NCI-H2107 treated with DMSO at 0.1 percent for 48 hours (cell line): Measurements from ENCODE around the gene TMEM175.

Experiments used
- DNase-seq: peaks from one replicate; lab custom pipeline; 2025; ENCODE audit not compliant: unreplicated experiment; lab: John Stamatoyannopoulos, UW

The TMEM175 gene

DNA sequence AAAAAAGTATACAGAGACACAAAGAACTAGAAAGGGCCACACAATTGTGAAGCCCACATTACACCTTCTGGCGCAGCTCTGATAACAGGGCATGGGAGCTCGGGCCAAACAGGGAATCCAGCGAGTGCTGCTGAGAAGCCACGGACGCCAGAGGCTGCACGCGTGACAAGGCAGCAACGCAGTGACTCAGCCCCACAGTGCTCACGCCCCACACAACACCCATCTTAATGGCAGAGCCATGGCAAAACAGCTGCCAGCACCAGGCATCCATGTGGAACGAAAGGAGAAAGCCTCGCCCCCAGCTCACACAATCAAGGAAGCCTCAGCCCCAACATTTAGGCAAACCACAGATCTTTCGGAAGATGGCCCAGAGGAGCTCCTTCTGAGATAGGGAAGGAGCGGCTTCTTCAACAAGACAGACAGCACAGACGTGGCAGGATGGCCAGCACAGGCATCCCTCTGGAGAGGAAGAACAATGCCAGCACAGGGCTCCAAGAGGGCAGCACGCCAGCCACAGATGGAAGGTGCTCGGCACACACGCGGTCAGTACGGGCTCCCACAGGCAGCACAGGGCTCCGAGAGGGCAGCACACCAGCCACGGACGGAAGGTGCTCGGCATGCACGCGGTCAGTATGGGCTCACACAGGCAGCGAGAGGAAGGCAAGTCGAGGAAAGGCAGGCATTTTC lies 33.2 kb upstream of the TMEM175 start:
- DNase-seq = no peak

GRCh38 chr4:899556-899906 lies 32.7 kb upstream of the TMEM175 start:
- DNase-seq = no peak

DNA sequence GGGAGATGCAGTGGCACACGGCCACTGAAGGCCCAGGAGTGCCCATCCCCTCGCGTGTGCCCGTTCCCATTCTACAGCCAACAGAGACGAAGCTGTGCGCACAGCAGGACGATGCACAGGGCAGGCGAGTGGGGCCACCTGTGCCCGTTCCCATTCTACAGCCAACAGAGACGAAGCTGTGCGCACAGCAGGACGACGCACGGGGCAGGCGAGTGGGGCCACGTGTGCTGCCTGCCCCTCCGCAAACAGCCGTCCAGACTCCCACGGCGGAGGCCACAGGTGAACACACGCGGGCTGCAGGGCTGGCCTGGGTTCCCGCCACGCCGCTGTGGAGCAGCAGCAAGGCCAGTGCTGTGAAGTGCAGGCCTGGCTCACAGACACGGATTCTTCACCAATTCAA lies 32.2 kb upstream of the TMEM175 start:
- no peak for DNase-seq

- no peak for DNase-seq
Observed at GRCh38 chr4:900721-901120, 31.5 kb upstream of the TMEM175 start.

GRCh38 chr4:901192-901910 lies 30.9 kb upstream of the TMEM175 start:
- no peak for DNase-seq

DNA sequence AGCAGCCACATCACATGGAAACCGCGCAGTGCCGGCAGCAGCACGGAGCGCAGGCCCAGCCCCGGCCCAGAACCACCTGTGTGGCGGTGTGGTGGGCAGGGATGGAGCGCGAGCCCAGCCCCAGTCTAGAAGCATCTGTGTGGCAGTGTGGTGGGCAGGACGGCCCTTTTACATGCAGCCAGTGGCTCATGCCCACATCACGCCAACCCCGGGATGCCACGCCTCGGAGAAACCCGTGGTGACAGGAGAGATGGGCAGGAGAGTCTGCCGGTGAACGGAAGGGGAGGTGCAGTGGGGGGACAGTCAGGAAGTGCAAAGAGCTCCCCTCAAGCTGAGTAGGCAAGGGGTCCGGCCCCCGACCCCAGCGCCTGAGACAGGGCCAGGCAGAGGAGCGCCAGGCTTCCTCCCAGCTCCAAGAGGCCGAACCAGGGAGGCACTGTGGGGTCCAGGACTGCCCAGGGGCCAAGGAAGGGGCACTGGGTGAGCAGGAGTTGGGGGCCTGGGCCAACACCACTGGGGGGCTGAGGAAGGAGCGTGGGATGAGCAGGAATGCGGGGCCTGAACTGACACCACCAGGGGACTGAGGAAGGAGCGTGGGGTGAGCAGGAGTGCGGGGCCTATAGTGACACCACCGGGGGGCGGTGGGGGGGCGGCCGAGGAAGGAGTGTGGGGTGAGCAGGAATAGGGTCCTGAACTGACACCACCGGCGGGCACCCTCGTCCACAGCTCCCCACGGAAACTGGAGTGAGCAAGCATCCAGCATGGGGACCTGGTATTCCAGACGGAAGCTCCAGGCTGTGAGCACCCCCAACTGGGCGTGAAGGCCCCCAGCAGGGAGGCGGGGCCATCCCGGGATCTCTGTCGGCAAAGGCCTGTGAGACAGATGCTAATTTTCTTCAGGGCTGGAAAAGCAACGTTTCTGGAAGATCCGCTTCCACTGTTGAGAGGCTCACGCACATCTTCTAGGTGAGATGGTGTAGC lies 28.9 kb upstream of the TMEM175 start:
- DNase-seq = no peak

GRCh38 chr4:905485-906338 lies 26.5 kb upstream of the TMEM175 start:
- DNase-seq = no peak

DNA sequence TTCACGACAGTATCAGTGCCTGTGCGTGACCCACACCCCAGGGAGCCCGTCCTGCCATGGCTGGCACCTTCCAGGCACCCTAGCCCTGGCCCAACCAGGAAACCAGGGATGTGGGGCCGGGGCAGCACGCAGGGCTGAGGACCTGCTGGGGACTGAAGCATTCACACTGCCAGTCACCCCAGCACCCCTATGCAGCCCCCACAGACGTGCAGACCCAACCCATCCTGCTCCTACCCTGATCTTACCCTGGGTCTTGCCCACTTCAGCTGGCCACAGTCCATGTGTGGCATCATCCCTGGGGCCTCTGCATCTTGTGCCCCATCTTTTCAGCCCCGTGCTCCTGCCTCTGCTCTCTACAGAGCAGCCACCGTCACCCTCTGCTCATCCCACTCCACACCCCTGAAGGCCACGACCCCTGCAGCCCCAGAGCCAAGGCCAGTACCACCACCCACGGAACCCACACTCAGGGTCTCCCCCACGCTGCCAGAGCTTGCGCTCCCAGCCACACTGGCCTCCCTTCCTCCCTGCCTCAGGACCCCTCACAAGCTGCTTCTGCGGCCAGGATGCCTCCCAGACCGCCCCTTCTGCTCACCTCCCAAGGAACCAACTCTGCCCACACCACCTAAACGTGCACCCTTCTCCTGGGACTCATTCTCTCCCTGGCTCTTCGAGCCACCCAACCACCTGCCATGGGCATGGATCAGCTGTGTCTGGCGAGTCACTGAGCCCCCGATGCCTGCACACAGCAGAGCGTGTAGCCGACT lies 25.7 kb upstream of the TMEM175 start:
- no peak for DNase-seq

- DNase-seq = no peak
Observed at GRCh38 chr4:907103-907400, 25.2 kb upstream of the TMEM175 start.

DNA sequence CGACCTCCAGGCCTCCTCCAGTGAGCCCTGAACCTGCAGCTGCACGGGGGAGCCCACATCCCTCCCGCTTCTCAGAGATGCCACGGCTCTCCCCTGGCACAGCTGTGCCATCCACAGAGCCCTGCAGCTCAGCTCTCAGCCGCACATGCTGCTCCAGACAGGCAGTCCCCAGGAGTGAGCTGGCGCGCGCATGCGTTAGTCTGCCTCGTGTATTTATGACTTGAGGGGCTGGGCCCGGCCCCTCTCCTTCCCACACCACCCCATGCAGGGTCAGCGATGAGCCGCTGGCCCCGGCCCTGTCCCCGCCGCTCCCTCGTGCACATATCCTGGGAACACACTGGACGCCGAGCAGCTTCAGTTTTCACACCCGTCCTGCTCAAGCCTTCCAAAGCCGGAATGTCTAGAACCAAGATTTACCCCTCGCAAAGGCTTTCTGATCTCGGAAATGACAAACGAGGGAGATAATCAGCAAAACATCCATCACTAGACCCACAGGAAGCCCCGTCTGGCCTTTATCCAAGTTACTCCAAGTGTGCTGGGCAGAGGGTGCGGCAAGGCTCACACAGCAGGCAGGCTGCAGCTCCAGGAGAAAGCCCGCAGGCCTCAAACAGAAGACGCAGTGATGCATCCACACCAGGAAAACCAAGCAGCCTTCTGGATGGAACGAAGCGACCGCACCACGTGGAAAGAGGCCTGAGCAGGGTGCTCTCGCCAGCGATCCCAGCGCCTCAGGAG lies 24.4 kb upstream of the TMEM175 start:
- no peak for DNase-seq

DNA sequence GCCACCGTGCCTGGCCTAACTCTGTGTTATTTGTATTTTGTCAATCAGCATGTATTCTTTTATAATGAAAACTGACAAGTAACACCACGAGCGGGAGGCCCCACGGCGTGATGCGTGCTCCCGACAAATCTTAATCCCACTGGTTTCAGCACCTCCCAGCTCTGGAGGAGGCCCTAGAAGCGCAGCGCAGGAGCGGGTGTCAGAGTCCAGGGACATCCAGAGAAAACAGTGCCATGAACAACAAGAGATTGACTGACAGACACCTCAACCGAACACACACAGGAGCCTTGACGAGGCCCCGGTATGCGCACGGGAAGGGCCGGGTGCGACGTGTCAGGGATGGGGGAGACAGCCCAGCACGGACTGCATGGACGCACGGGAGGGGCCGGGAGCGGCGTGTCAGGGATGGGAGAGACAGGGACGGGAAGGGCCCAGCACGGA lies 23.1 kb upstream of the TMEM175 start:
- no peak for DNase-seq

GRCh38 chr4:909821-910220 lies 22.4 kb upstream of the TMEM175 start:
- no peak for DNase-seq

GRCh38 chr4:910366-911091 lies 21.7 kb upstream of the TMEM175 start:
- DNase-seq = no peak

DNA sequence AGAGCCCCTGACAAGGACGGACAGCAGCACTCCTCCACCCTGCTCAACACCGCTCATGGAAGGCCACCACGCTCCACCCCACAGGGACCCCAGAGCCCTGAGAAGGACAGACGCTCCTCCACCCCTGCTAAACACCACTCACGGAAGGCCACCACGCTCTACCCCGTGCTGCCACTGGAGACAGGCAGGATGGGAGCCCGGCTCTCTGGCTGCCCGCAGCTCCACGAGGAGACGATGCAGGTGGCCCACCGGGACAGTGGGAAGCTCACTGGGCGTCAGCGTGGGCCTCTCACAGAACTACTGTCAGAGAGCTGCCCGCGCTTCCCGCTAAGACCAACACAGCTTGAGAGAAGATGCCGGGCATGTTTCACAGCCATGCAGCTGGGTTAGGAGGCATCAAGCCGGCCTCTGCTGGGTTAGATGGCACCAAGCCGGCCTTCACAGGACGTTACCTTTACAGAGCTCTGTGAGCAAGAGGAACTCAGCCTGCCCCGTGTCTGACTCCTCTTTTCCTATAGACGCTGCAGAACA lies 21.0 kb upstream of the TMEM175 start:
- no peak for DNase-seq

DNA sequence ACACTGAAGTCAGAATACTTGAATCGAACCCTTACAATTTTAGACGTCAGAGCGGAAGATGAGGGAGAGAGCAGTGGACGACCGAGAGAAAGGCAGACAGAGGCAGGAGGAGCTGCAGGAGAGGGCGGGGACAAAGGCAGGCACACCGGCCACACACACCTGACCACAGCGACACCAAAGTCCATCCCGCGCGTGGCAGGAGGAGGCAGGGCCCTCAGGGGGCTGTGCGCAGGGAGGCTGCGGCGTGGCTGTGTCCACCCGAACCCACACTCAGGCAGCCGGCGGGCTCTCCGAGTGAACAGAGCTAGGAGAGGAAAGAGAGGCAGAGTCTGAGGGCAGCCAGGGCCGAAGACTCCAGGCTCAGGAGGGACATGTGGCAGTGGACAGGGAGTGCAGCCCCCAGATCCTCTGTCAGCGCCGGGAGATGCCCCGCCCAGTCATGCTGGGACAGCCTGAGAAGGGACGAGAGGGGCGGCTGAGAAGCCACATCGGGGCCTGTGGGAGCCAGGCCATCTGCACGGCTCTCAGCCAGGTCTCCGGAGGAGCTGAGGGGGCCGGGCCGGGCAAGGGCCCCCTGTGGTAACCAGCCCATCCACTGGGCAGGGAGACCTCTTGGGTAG lies 20.3 kb upstream of the TMEM175 start:
- DNase-seq = no peak

DNA sequence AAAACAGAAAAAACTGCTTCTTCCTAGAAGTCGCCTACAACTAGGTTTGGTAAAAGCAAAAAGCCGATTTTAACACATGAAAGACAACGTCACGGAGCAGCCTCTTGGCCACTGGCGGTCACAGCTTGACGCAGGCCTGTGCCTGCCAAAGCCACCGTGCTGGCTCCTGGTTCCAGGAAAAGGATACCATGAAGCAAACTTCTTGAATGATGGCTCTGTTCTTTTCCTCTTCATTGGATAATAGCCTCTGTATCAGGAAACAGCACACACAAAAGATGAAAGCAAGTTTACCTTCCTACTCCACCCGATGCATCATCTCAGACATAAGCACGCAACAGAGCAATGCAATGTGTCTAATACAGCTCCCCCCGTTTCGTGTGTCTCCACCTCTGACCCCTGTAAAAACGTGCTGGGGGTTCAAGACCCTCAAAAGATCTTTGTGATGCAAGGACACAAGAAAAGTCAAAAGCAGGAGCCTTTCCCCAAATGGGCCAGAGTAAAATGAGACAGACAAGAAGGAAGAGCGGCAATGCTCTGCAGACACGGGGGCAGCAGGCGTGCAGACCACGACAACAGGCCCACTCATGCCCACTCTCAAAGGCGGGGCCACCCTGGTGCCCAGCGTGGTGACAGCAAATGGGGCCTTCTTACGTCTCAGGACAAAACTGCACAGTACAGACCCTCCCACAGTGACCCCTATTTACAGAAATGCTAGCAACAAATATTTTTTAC lies 19.5 kb upstream of the TMEM175 start:
- no peak for DNase-seq

GRCh38 chr4:913280-913618 lies 19.0 kb upstream of the TMEM175 start:
- DNase-seq = no peak

DNA sequence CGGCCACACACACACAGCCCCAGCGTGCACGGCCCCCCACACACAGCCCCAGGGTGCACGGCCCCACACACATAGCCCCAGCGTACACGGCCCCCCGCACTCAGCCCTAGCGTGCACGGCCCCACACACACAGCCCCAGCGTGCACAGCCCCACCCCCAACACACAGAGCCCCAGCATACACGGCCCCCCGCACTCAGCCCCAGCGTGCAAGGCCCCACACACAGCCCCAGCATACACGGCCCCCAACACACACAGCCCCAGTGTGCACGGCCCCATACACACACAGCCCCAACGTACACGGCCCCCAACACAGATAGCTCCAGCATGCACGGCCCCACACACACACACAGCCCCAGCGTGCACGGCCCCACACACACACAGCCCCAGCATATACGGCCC lies 17.7 kb upstream of the TMEM175 start:
- DNase-seq = no peak
